IMR-90 (cell line): Measurements from ENCODE around the gene GPN1. TPM values are rescaled to one million over a fixed set of nuclear protein-coding genes. Genes with fewer than 3 reads are reported as not detected.

Experiments
- ATAC-seq: fragments of 200-7000 bp; cut with Tn5 transposase; 2 replicates; pipeline ENCODE4 v1.9.1; 2020; ENCODE audit warnings: low read depth, mild to moderate bottlenecking, moderate library complexity
- BruUV-seq: library from RNA; stranded (reverse); fragments of 400-500 nt; replicated peaks from 2 replicates; lab custom pipeline; 2021; lab: Mats Ljungman, UMichigan
- CTCF ChIA-PET: fragments of 300-600 bp; formaldehyde crosslinking; extraction: SDS; loops from one replicate; lab custom pipeline; 2021; ENCODE audit warnings: antibody characterized with exemption; lab: Yijun Ruan, JAX
- POLR2A ChIA-PET: fragments of 300-600 bp; sonication (Branson Sonifier 250); formaldehyde crosslinking; loops from one replicate; lab custom pipeline; 2022; ENCODE audit warnings: antibody characterized with exemption; ENCODE audit not compliant: unreplicated experiment; lab: Charles Lee
- DNase-seq: peaks from one replicate; pipeline ENCODE4 v3.0.0; 2013
- H2AFZ ChIP-seq: replicated peaks from 2 replicates; pipeline ENCODE3; 2013; ENCODE audit warnings: low read length, mild to moderate bottlenecking; ENCODE audit not compliant: poor library complexity
- H2AK5ac ChIP-seq: 2 replicates; pipeline ENCODE4 v1.6.1; 2013; ENCODE audit warnings: low read depth, low read length, inconsistent platforms
- H2AK9ac ChIP-seq: replicated peaks from 2 replicates; pipeline ENCODE3; 2013; ENCODE audit warnings: mild to moderate bottlenecking, low read depth, low read length, moderate library complexity; ENCODE audit not compliant: poor library complexity
- H2BK120ac ChIP-seq: 2 replicates; pipeline ENCODE4 v1.6.1; 2013; ENCODE audit warnings: low read depth, low read length, inconsistent platforms
- H2BK15ac ChIP-seq: 3 replicates; pipeline ENCODE4 v1.6.1; 2013; ENCODE audit warnings: low read depth, low read length, inconsistent platforms
- H2BK20ac ChIP-seq: 2 replicates; pipeline ENCODE4 v1.6.1; 2013; ENCODE audit warnings: low read depth, mild to moderate bottlenecking, inconsistent platforms, low read length, moderate library complexity
- H2BK5ac ChIP-seq: 2 replicates; pipeline ENCODE4 v1.6.1; 2013; ENCODE audit warnings: mild to moderate bottlenecking, low read depth, low read length, inconsistent platforms; ENCODE audit not compliant: poor library complexity, severe bottlenecking
- H3K14ac ChIP-seq: replicated peaks from 2 replicates; pipeline ENCODE4 v1.6.1; 2013; ENCODE audit warnings: low read depth, low read length, inconsistent platforms
- H3K18ac ChIP-seq: 2 replicates; pipeline ENCODE4 v1.6.1; 2013; ENCODE audit warnings: low read depth, low read length, control low read depth
- H3K23ac ChIP-seq: 2 replicates; pipeline ENCODE4 v1.6.1; 2013; ENCODE audit warnings: low read depth, low read length, inconsistent platforms
- H3K27ac ChIP-seq: 2 replicates; pipeline ENCODE4 v1.5.1; 2013; ENCODE audit warnings: mild to moderate bottlenecking, control low read depth, low read length; ENCODE audit not compliant: insufficient read depth
- H3K27me3 ChIP-seq: 2 replicates; pipeline ENCODE4 v1.6.1; 2013; ENCODE audit warnings: low read length; ENCODE audit not compliant: control insufficient read depth, insufficient read depth
- H3K36me3 ChIP-seq: 2 replicates; pipeline ENCODE4 v1.6.1; 2013; ENCODE audit warnings: low read length, mixed read lengths; ENCODE audit not compliant: control insufficient read depth, insufficient read depth
- H3K4ac ChIP-seq: 2 replicates; pipeline ENCODE4 v1.6.1; 2013; ENCODE audit warnings: low read depth, low read length, inconsistent platforms
- H3K4me1 ChIP-seq: 2 replicates; pipeline ENCODE4 v1.6.1; 2013; ENCODE audit warnings: low read length, mixed read lengths; ENCODE audit not compliant: control insufficient read depth, insufficient read depth
- H3K4me2 ChIP-seq: 2 replicates; pipeline ENCODE4 v1.6.1; 2013; ENCODE audit warnings: low read depth, mild to moderate bottlenecking, control low read depth, low read length, moderate library complexity
- H3K4me3 ChIP-seq: 2 replicates; pipeline ENCODE4 v1.5.1; 2013; ENCODE audit warnings: low read depth, mild to moderate bottlenecking, control low read depth, low read length, moderate library complexity; ENCODE audit not compliant: insufficient read depth
- H3K56ac ChIP-seq: 2 replicates; pipeline ENCODE4 v1.6.1; 2013; ENCODE audit warnings: low read length, inconsistent platforms; ENCODE audit not compliant: insufficient read depth; ENCODE audit errors: extremely low read depth
- H3K79me1 ChIP-seq, 2 experiments: 2 replicates each; pipeline ENCODE4 v1.6.1; 2013; ENCODE audit warnings: low read length in 2 of 2, inconsistent platforms in 1 of 2, low read depth in 1 of 2
- H3K9ac ChIP-seq: 2 replicates; pipeline ENCODE4 v1.6.1; 2013; ENCODE audit warnings: low read depth, low read length, control low read depth
- H3K9me1 ChIP-seq: 2 replicates; pipeline ENCODE4 v1.6.1; 2013; ENCODE audit warnings: low read length, inconsistent platforms; ENCODE audit not compliant: insufficient read depth
- H3K9me3 ChIP-seq: 2 replicates; pipeline ENCODE4 v1.6.1; 2013; ENCODE audit warnings: low read length; ENCODE audit not compliant: control insufficient read depth, insufficient read depth
- H4K20me1 ChIP-seq: 2 replicates; pipeline ENCODE4 v1.6.1; 2013; ENCODE audit warnings: low read length, inconsistent platforms; ENCODE audit not compliant: insufficient read depth
- H4K5ac ChIP-seq: 2 replicates; pipeline ENCODE4 v1.6.1; 2013; ENCODE audit warnings: mild to moderate bottlenecking, low read depth, low read length, control low read depth
- H4K8ac ChIP-seq, 2 experiments: 2 replicates each; pipeline ENCODE4 v1.6.1; 2013; ENCODE audit warnings: low read depth in 2 of 2, low read length in 2 of 2, control low read depth in 1 of 2, inconsistent platforms in 1 of 2
- H4K91ac ChIP-seq: 2 replicates; pipeline ENCODE4 v1.6.1; 2013; ENCODE audit warnings: low read depth, low read length, inconsistent platforms; ENCODE audit not compliant: insufficient read depth
- BHLHE40 ChIP-seq: fragments of 150-350 bp; IDR thresholded peaks from 2 replicates; pipeline ENCODE4 v1.6.1; 2016; ENCODE audit warnings: mild to moderate bottlenecking, low read depth, low read length
- CEBPB ChIP-seq: IDR thresholded peaks from 2 replicates; pipeline ENCODE4 v1.6.1; 2012; ENCODE audit warnings: low read depth, low read length, improper control_type of control experiment
- CHD1 ChIP-seq: IDR thresholded peaks from 2 replicates; pipeline ENCODE4 v1.6.1; 2012; ENCODE audit warnings: low read depth, low read length, improper control_type of control experiment
- CTCF ChIP-seq: conservative IDR thresholded peaks from 2 replicates; pipeline ENCODE4 v1.5.1; 2012; ENCODE audit warnings: mild to moderate bottlenecking, low read depth, low read length, improper control_type of control experiment
- ELK1 ChIP-seq: fragments of 150-350 bp; IDR thresholded peaks from 2 replicates; pipeline ENCODE4 v1.6.1; 2016; ENCODE audit warnings: low read depth, mild to moderate bottlenecking, low read length, moderate library complexity, borderline replicate concordance
- FOS ChIP-seq: fragments of 150-350 bp; IDR thresholded peaks from 2 replicates; pipeline ENCODE4 v1.6.1; 2016; ENCODE audit warnings: low read depth, low read length
- MAFK ChIP-seq: IDR thresholded peaks from 2 replicates; pipeline ENCODE4 v1.6.1; 2012; ENCODE audit warnings: low read depth, low read length, improper control_type of control experiment
- MAZ ChIP-seq: IDR thresholded peaks from 2 replicates; pipeline ENCODE4 v1.6.1; 2012; ENCODE audit warnings: low read depth, mild to moderate bottlenecking, low read length, improper control_type of control experiment, moderate library complexity, borderline replicate concordance
- MXI1 ChIP-seq: IDR thresholded peaks from 2 replicates; pipeline ENCODE4 v1.6.1; 2012; ENCODE audit warnings: low read depth, mild to moderate bottlenecking, low read length, moderate library complexity, borderline replicate concordance
- NFE2L2 ChIP-seq: fragments of 150-350 bp; IDR thresholded peaks from 2 replicates; pipeline ENCODE4 v1.6.1; 2016; ENCODE audit warnings: low read depth, mild to moderate bottlenecking, low read length
- POLR2A ChIP-seq: IDR thresholded peaks from 2 replicates; pipeline ENCODE4 v1.6.1; 2012; ENCODE audit warnings: mild to moderate bottlenecking, low read depth, low read length
- RAD21 ChIP-seq: IDR thresholded peaks from 2 replicates; pipeline ENCODE4 v1.6.1; 2012; ENCODE audit warnings: low read length, improper control_type of control experiment
- RCOR1 ChIP-seq: IDR thresholded peaks from 2 replicates; pipeline ENCODE4 v1.6.1; 2012; ENCODE audit warnings: mild to moderate bottlenecking, low read length, improper control_type of control experiment; ENCODE audit not compliant: insufficient replicate concordance
- RFX5 ChIP-seq: IDR thresholded peaks from 2 replicates; pipeline ENCODE4 v1.8.0; 2012; ENCODE audit warnings: low read depth, mild to moderate bottlenecking, low read length, moderate library complexity
- SMC3 ChIP-seq: fragments of 150-350 bp; IDR thresholded peaks from 2 replicates; pipeline ENCODE4 v1.6.1; 2016; ENCODE audit warnings: low read depth, mild to moderate bottlenecking, antibody characterized with exemption, low read length, moderate library complexity
- USF2 ChIP-seq: fragments of 150-350 bp; IDR thresholded peaks from 2 replicates; pipeline ENCODE4 v1.6.1; 2017; ENCODE audit warnings: mild to moderate bottlenecking, antibody characterized with exemption, low read length, low read depth
- whole genome bisulfite sequencing, 2 experiments: methylation state at CpG; one replicate each; pipeline versions ENCODE4 v1.1.5 to v1.1.7; 2013; ENCODE audit warnings: missing lambda C conversion rate in 2 of 2; ENCODE audit not compliant: insufficient read length in 1 of 2; ENCODE audit errors: extremely low coverage in 2 of 2; 5-methylcytosine and 5-hydroxymethylcytosine counted together
- dilution Hi-C: fragments of 300-500 bp; cut with HindIII; formaldehyde crosslinking; loops from one replicate; pipeline ENCODE4 v1.14.3; 2018; ENCODE audit warnings: low sequenced_read_pairs; ENCODE audit not compliant: unreplicated experiment
- in situ Hi-C: fragments of 300-500 bp; cut with MboI; formaldehyde crosslinking; loops from 3 replicates; pipeline ENCODE4 v1.14.3; 2019; ENCODE audit warnings: low sequenced_read_pairs, inconsistent platforms, mixed read lengths
- intact Hi-C: fragments of 100-400 bp; cut with micrococcal nuclease; formaldehyde crosslinking; loops from 2 replicates; pipeline ENCODE4 v1.10.0; 2022
- polyA plus RNA-seq, 3 experiments: library from polyadenylated mRNA; depleted of rRNA; stranded (reverse); fragments of >200 nt; gene quantifications; 2 replicates each; pipeline ENCODE4 v1.2.3, GENCODE V29; 2012; ENCODE audit warnings: low replicate concordance in 1 of 3
- total RNA-seq: library from RNA; depleted of rRNA; stranded (reverse); fragments of >200 nt; gene quantifications from 2 replicates; pipeline ENCODE4 v1.2.3, GENCODE V29; 2012

GPN1 gene
- total and polyA plus RNA-seq, 2 of the 4 experiments (the other 2 are of a cell fraction) = 37.8 to 63.8 TPM

GRCh38 chr2:27636766-27637165, 7.9 kb downstream of the GPN1 start:
- Histone ChIP-seq H2BK20ac (no peak overlapping the region), H3K36me3 (peaks cover 33% of the 10 kb centered on the region), H4K8ac (no peak overlapping the region), H4K20me1 (peaks cover 4% of the 10 kb centered on the region; the same call in 1 of the 2 replicates), H3K9me3 (no peaks in the 10 kb centered on the region), H3K18ac (no peak overlapping the region), H3K4me2 (no peak overlapping the region), H4K91ac (no peak overlapping the region), H3K27me3 (no peaks in the 10 kb centered on the region), H2AK5ac (no peak overlapping the region), H3K4me3 (no peak overlapping the region), H3K4me1 (no peaks in the 10 kb centered on the region), H2AFZ (no peak overlapping the region), H3K9me1 (no peaks in the 10 kb centered on the region), H2BK5ac (no peak overlapping the region), H3K23ac (no peak overlapping the region), H2AK9ac (no peak overlapping the region), H2BK120ac (no peak overlapping the region), H4K5ac (no peak overlapping the region), H3K4ac (no peak overlapping the region), H3K14ac (no peak overlapping the region), H3K79me1 (peaks cover 9 to 24% of the 10 kb centered on the region in 2 experiments; a peak in 3 of 4 replicates), H3K27ac (no peak overlapping the region), H2BK15ac (no peak overlapping the region), H3K56ac (no peak overlapping the region), H3K9ac (no peak overlapping the region)
- DNase-seq (peak; percentile 28), ATAC-seq (no peak)
- ChIA-PET CTCF (no interaction called here), POLR2A (no interaction called here)
- in situ Hi-C loops = no loop called here
- dilution Hi-C loops = no loop called here
- no CpG with 5 or more reads among the region's 5 CpGs for WGBS, 2 experiments
- TF ChIP-seq USF2 (no peak), BHLHE40 (no peak), MAZ (no peak), MXI1 (no peak), CHD1 (no peak), MAFK (no peak), POLR2A (no peak), CEBPB (no peak), ELK1 (no peak), SMC3 (no peak), FOS (no peak), NFE2L2 (no peak), RCOR1 (no peak), CTCF (no peak), RFX5 (no peak), RAD21 (no peak)
- BruUV-seq = no TSS peak
- intact Hi-C loops = no loop called here
